SK-N-SH (cell line): Measurements from ENCODE around the gene TAS2R38. TPM values are rescaled to one million over a fixed set of nuclear protein-coding genes. Genes with fewer than 3 reads are reported as not detected.

Experiments used
- CTCF ChIA-PET: fragments of 300-600, 350-600 bp; formaldehyde crosslinking; extraction: SDS; loops from one replicate; lab custom pipeline; 2021; lab: Yijun Ruan, JAX
- POLR2A ChIA-PET: fragments of 350-600 bp; sonication (Branson Sonifier 250); formaldehyde crosslinking; extraction: SDS; loops from one replicate; lab custom pipeline; 2020; ENCODE audit warnings: antibody characterized with exemption, inconsistent platforms; lab: Yijun Ruan, JAX
- DNase-seq: peaks from one replicate; pipeline ENCODE4 v3.0.0; 2012
- H2AFZ ChIP-seq: fragments of 200-600 bp; sonication (generic); 2 replicates; pipeline ENCODE4 v1.8.1; 2016; ENCODE audit warnings: antibody characterized with exemption, mild to moderate bottlenecking, low read depth
- H3F3A ChIP-seq: fragments of 200-600 bp; sonication (generic); replicated peaks from 2 replicates; pipeline ENCODE3; 2016; ENCODE audit warnings: antibody characterized with exemption, mild to moderate bottlenecking; ENCODE audit not compliant: insufficient read depth
- H3K27ac ChIP-seq, 2 experiments: fragments of 200-500 bp in 1 of 2; fragments of 200-600 bp in 1 of 2; sonication (Bioruptor generic) in 1 of 2; sonication (generic), shearing (Covaris generic) in 1 of 2; 2 replicates each; pipeline versions ENCODE4 v1.5.1 to v1.6.1; 2014 to 2016; ENCODE audit warnings: low read depth in 2 of 2, inconsistent platforms in 1 of 2, low read length in 1 of 2, mild to moderate bottlenecking in 1 of 2, mixed read lengths in 1 of 2
- H3K27me3 ChIP-seq: fragments of 200-600 bp; sonication (generic), shearing (Covaris generic); 2 replicates; pipeline ENCODE4 v1.6.1; 2016; ENCODE audit warnings: mixed run types; ENCODE audit not compliant: insufficient read depth
- H3K36me3 ChIP-seq, 2 experiments: fragments of 200-500 bp in 1 of 2; fragments of 200-600 bp in 1 of 2; sonication (Bioruptor generic) in 1 of 2; sonication (generic) in 1 of 2; replicated peaks in 1 of 2; 2 replicates each; pipeline versions ENCODE3 to v1.5.1; 2014 to 2016; ENCODE audit warnings: low read length in 1 of 2, mild to moderate bottlenecking in 1 of 2; ENCODE audit not compliant: insufficient read depth in 2 of 2, control insufficient read depth in 1 of 2
- H3K4me1 ChIP-seq, 2 experiments: fragments of 200-500 bp in 1 of 2; fragments of 200-600 bp in 1 of 2; sonication (Bioruptor generic) in 1 of 2; sonication (generic), shearing (Covaris generic) in 1 of 2; 2 replicates each; pipeline versions ENCODE4 v1.5.1 to v1.6.1; 2014 to 2016; ENCODE audit warnings: low read depth in 1 of 2, low read length in 1 of 2, mixed run types in 1 of 2; ENCODE audit not compliant: insufficient read depth in 2 of 2, control insufficient read depth in 1 of 2
- H3K4me2 ChIP-seq: fragments of 200-600 bp; sonication (generic), shearing (Covaris generic); 2 replicates; pipeline ENCODE4 v1.6.1; 2017; ENCODE audit warnings: mixed run types
- H3K4me3 ChIP-seq, 2 experiments: fragments of 200-500 bp in 1 of 2; fragments of 200-600 bp in 1 of 2; sonication (Bioruptor generic) in 1 of 2; sonication (generic), shearing (Covaris generic) in 1 of 2; 2 replicates each; pipeline versions ENCODE4 v1.5.1 to v1.8.1; 2014 to 2016; ENCODE audit warnings: low read depth in 2 of 2, inconsistent platforms in 1 of 2, low read length in 1 of 2, mild to moderate bottlenecking in 1 of 2, mixed read lengths in 1 of 2, moderate library complexity in 1 of 2
- H3K79me2 ChIP-seq: fragments of 200-600 bp; sonication (generic); 2 replicates; pipeline ENCODE4 v1.8.1; 2017; ENCODE audit warnings: mild to moderate bottlenecking; ENCODE audit not compliant: insufficient read depth
- H3K9ac ChIP-seq: fragments of 200-600 bp; sonication (generic); 2 replicates; pipeline ENCODE4 v1.6.1; 2017; ENCODE audit warnings: mixed run types
- H3K9me2 ChIP-seq: fragments of 200-600 bp; sonication (generic); 2 replicates; pipeline ENCODE4 v1.6.1; 2017; ENCODE audit warnings: mixed run types
- H3K9me3 ChIP-seq: fragments of 200-600 bp; sonication (generic); 2 replicates; pipeline ENCODE4 v1.6.1; 2017; ENCODE audit warnings: mixed run types, mild to moderate bottlenecking, moderate library complexity
- H4K20me1 ChIP-seq: fragments of 200-600 bp; sonication (generic); 2 replicates; pipeline ENCODE4 v1.6.1; 2017; ENCODE audit warnings: mild to moderate bottlenecking, mixed run types; ENCODE audit not compliant: insufficient read depth
- EZH2phosphoT487 ChIP-seq: fragments of 200-600 bp; sonication (generic); IDR thresholded peaks from 2 replicates; pipeline ENCODE4 v1.6.1; 2017; ENCODE audit warnings: low read depth, mixed run types, mild to moderate bottlenecking, antibody characterized with exemption, moderate library complexity, borderline replicate concordance
- FOXM1 ChIP-seq: IDR thresholded peaks from 2 replicates; pipeline ENCODE4 v1.4.0; 2012; ENCODE audit warnings: low read depth, mild to moderate bottlenecking
- JUND ChIP-seq: IDR thresholded peaks from 2 replicates; pipeline ENCODE4 v1.4.0; 2012
- MXI1 ChIP-seq: IDR thresholded peaks from 2 replicates; pipeline ENCODE4 v1.6.1; 2012; ENCODE audit warnings: mild to moderate bottlenecking, low read depth, low read length, improper control_type of control experiment
- NFIC ChIP-seq: IDR thresholded peaks from 2 replicates; pipeline ENCODE4 v1.4.0; 2012; ENCODE audit warnings: borderline replicate concordance
- NRF1 ChIP-seq: IDR thresholded peaks from 2 replicates; pipeline ENCODE4 v1.6.1; 2012; ENCODE audit warnings: low read depth, mild to moderate bottlenecking, low read length
- RCOR1 ChIP-seq: fragments of 150-350 bp; IDR thresholded peaks from 2 replicates; pipeline ENCODE4 v1.6.1; 2017; ENCODE audit warnings: antibody characterized with exemption, low read length
- RFX5 ChIP-seq: IDR thresholded peaks from 2 replicates; pipeline ENCODE4 v1.6.1; 2012; ENCODE audit warnings: mild to moderate bottlenecking, improper control_type of control experiment, low read length
- RXRA ChIP-seq: IDR thresholded peaks from 2 replicates; pipeline ENCODE4 v1.4.0; 2012; ENCODE audit warnings: low read depth, mild to moderate bottlenecking, borderline replicate concordance
- SIN3A ChIP-seq: IDR thresholded peaks from 2 replicates; pipeline ENCODE4 v1.6.1; 2012; ENCODE audit warnings: low read depth, mild to moderate bottlenecking, low read length, moderate library complexity, borderline replicate concordance
- SMC3 ChIP-seq: IDR thresholded peaks from 2 replicates; pipeline ENCODE4 v1.6.1; 2012; ENCODE audit warnings: low read depth, low read length, improper control_type of control experiment
- TAF1 ChIP-seq: IDR thresholded peaks from 2 replicates; pipeline ENCODE4 v1.6.1; 2012; ENCODE audit warnings: low read depth, mild to moderate bottlenecking, low read length, moderate library complexity, borderline replicate concordance
- TEAD4 ChIP-seq: IDR thresholded peaks from 2 replicates; pipeline ENCODE4 v1.4.0; 2012; ENCODE audit warnings: mild to moderate bottlenecking, borderline replicate concordance; ENCODE audit not compliant: insufficient read depth
- WGBS: methylation state at CpG from one replicate; pipeline ENCODE4 v1.1.6; 2017; ENCODE audit warnings: low lambda C conversion rate; 5-methylcytosine and 5-hydroxymethylcytosine counted together
- polyA plus RNA-seq, 3 experiments: library from polyadenylated mRNA; depleted of rRNA; stranded (reverse); fragments of >200 nt; gene quantifications; 2 replicates each; pipeline ENCODE4 v1.2.3, GENCODE V29; 2012
- TF ChIP-seq, protein P1 (sequence below): fragments of 150-350 bp; IDR thresholded peaks from 2 replicates; pipeline ENCODE4 v1.6.1; 2016; ENCODE audit warnings: mild to moderate bottlenecking, low read depth, low read length
- TF ChIP-seq, protein P2 (sequence below): fragments of 200-600 bp; sonication (generic); IDR thresholded peaks from 2 replicates; pipeline ENCODE4 v1.6.1; 2017; ENCODE audit warnings: antibody characterized with exemption, mild to moderate bottlenecking, moderate library complexity
- TF ChIP-seq, protein P3 (sequence below): fragments of 150-350 bp; IDR thresholded peaks from 2 replicates; pipeline ENCODE4 v1.6.1; 2017; ENCODE audit warnings: antibody characterized with exemption, low read length, low read depth, borderline replicate concordance
- TF ChIP-seq, protein P4 (sequence below): IDR thresholded peaks from 2 replicates; pipeline ENCODE4 v1.6.1; 2012; ENCODE audit warnings: mild to moderate bottlenecking, low read depth, low read length, moderate library complexity

TAS2R38 gene
- polyA plus RNA-seq, 1 of the 3 experiments (the other 2 are of a cell fraction) = 0.23 TPM

DNA sequence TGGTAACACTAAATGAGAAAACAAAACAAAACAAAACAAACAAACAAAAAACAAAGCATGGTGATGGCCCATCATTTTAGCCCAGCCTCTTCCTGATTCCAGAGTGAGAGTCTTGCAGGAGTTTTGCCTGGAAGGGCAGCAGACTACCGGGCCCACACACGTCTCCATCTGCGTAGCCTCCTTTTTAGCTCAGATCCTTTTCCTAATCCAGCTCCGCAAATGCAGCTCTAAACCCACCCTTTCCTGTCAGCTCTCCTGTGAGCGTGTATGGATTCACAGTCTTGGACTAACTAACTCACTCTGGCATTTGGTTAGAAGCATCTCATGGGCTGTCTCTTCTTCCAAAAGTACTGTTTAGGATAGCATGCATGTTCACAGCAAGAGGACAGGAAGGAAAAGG, 43.4 kb downstream of the TAS2R38 start:
- ChIA-PET CTCF (interaction anchor here (2.1 kb wide), 1 partner anchor 46 kb away, joined by 8 read pairs; no protein-coding TSS in a partner anchor), POLR2A (no interaction called here)
- H3K79me2 ChIP-seq = no peaks in the 10 kb centered on the region
- no peaks in the 10 kb centered on the region for H3F3A ChIP-seq
- no peaks in the 10 kb centered on the region for H3K36me3 ChIP-seq
- WGBS = 16% methylated on average over 5 of the region's 5 CpGs
- no peaks in the 10 kb centered on the region for H3K4me1 ChIP-seq
- no peaks in the 10 kb centered on the region for H3K9me3 ChIP-seq
- no peak for TF ChIP-seq SIN3A
- no peak for TF ChIP-seq TAF1
- TF ChIP-seq NFIC = no peak
- no peak for TF ChIP-seq EZH2phosphoT487
- H3K9me2 ChIP-seq = no peaks in the 10 kb centered on the region
- H3K27me3 ChIP-seq = no peaks in the 10 kb centered on the region
- no peak overlapping the region for H3K4me3 ChIP-seq
- H3K27ac ChIP-seq = no peak overlapping the region
- H2AFZ ChIP-seq = no peak overlapping the region
- DNase-seq = no peak
- H3K9ac ChIP-seq = no peak overlapping the region
- H3K4me2 ChIP-seq = no peak overlapping the region
- no peaks in the 10 kb centered on the region for H4K20me1 ChIP-seq

- 24% methylated on average over 3 of the region's 3 CpGs for WGBS
- H4K20me1 ChIP-seq = no peaks in the 10 kb centered on the region
Observed at GRCh38 chr7:141928845-141929195, 44.8 kb downstream of the TAS2R38 start.

More at GRCh38 chr7:141928845-141929195, 44.8 kb downstream of the TAS2R38 start:
- TF ChIP-seq RXRA (no peak), TAF1 (no peak), SIN3A (no peak), RCOR1 (no peak), SMC3 (no peak), RFX5 (no peak), JUND (no peak), FOXM1 (no peak), NRF1 (no peak), MXI1 (no peak), TEAD4 (no peak)
- TF ChIP-seq, protein P1, sequence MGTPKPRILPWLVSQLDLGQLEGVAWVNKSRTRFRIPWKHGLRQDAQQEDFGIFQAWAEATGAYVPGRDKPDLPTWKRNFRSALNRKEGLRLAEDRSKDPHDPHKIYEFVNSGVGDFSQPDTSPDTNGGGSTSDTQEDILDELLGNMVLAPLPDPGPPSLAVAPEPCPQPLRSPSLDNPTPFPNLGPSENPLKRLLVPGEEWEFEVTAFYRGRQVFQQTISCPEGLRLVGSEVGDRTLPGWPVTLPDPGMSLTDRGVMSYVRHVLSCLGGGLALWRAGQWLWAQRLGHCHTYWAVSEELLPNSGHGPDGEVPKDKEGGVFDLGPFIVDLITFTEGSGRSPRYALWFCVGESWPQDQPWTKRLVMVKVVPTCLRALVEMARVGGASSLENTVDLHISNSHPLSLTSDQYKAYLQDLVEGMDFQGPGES = no peak
- TF ChIP-seq, protein P2, sequence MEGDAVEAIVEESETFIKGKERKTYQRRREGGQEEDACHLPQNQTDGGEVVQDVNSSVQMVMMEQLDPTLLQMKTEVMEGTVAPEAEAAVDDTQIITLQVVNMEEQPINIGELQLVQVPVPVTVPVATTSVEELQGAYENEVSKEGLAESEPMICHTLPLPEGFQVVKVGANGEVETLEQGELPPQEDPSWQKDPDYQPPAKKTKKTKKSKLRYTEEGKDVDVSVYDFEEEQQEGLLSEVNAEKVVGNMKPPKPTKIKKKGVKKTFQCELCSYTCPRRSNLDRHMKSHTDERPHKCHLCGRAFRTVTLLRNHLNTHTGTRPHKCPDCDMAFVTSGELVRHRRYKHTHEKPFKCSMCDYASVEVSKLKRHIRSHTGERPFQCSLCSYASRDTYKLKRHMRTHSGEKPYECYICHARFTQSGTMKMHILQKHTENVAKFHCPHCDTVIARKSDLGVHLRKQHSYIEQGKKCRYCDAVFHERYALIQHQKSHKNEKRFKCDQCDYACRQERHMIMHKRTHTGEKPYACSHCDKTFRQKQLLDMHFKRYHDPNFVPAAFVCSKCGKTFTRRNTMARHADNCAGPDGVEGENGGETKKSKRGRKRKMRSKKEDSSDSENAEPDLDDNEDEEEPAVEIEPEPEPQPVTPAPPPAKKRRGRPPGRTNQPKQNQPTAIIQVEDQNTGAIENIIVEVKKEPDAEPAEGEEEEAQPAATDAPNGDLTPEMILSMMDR = no peak
- TF ChIP-seq, protein P3, sequence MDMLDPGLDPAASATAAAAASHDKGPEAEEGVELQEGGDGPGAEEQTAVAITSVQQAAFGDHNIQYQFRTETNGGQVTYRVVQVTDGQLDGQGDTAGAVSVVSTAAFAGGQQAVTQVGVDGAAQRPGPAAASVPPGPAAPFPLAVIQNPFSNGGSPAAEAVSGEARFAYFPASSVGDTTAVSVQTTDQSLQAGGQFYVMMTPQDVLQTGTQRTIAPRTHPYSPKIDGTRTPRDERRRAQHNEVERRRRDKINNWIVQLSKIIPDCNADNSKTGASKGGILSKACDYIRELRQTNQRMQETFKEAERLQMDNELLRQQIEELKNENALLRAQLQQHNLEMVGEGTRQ = no peak
- TF ChIP-seq, protein P4, sequence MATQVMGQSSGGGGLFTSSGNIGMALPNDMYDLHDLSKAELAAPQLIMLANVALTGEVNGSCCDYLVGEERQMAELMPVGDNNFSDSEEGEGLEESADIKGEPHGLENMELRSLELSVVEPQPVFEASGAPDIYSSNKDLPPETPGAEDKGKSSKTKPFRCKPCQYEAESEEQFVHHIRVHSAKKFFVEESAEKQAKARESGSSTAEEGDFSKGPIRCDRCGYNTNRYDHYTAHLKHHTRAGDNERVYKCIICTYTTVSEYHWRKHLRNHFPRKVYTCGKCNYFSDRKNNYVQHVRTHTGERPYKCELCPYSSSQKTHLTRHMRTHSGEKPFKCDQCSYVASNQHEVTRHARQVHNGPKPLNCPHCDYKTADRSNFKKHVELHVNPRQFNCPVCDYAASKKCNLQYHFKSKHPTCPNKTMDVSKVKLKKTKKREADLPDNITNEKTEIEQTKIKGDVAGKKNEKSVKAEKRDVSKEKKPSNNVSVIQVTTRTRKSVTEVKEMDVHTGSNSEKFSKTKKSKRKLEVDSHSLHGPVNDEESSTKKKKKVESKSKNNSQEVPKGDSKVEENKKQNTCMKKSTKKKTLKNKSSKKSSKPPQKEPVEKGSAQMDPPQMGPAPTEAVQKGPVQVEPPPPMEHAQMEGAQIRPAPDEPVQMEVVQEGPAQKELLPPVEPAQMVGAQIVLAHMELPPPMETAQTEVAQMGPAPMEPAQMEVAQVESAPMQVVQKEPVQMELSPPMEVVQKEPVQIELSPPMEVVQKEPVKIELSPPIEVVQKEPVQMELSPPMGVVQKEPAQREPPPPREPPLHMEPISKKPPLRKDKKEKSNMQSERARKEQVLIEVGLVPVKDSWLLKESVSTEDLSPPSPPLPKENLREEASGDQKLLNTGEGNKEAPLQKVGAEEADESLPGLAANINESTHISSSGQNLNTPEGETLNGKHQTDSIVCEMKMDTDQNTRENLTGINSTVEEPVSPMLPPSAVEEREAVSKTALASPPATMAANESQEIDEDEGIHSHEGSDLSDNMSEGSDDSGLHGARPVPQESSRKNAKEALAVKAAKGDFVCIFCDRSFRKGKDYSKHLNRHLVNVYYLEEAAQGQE = no peak
- DNase-seq = no peak
- Histone ChIP-seq H3K9me3 (no peaks in the 10 kb centered on the region), H3K9ac (no peak overlapping the region), H3K79me2 (no peaks in the 10 kb centered on the region), H3K36me3 (no peaks in the 10 kb centered on the region), H3K4me1 (no peaks in the 10 kb centered on the region), H2AFZ (no peak overlapping the region), H3F3A (no peaks in the 10 kb centered on the region), H3K27ac (no peak overlapping the region), H3K4me2 (no peak overlapping the region), H3K9me2 (no peaks in the 10 kb centered on the region), H3K4me3 (no peak overlapping the region), H3K27me3 (no peaks in the 10 kb centered on the region)
- POLR2A ChIA-PET = no interaction called here
- CTCF ChIA-PET = interaction anchor here (1.0 kb wide), 1 partner anchor 47 kb away, joined by 4 read pairs; no protein-coding TSS in a partner anchor
